IPS-18c (cell line): ENCODE data around the gene SPDYE6.
"Not testable (repeated sequence)": the region's sequence is repeated elsewhere in the genome, so short reads cannot be mapped to it uniquely, and the experiment has no call there.

Experiments
- H3K4me3 ChIP-seq: 2 replicates; pipeline ENCODE4 v1.7.0; 2013; ENCODE audit warnings: low read depth, mild to moderate bottlenecking, low read length, moderate library complexity; ENCODE audit not compliant: insufficient read depth
- H3K9me3 ChIP-seq: one replicate; pipeline ENCODE4 v1.6.1; 2013; ENCODE audit warnings: mild to moderate bottlenecking, low read length, moderate library complexity; ENCODE audit not compliant: control insufficient read depth, insufficient read depth

SPDYE6 gene

DNA sequence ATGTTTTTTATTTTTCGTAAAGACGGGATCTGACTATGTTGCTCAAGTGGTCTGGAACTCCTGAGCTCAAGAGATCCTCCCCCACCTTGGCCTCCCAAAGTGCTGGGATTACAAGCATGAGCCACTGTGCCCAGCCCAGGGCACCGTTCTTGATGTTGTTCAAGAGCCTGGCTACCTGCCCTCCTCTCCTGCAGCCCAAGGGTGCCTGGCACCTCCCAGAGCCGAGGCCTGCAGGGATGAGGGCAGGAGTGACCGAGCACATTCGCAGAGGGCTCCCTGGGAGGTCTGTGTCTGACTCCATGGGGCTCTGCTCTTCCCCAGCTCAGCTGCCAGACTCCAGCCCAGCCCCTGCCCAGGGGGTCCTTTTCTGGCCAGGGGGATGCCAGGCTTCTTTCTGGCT lies 54.2 kb downstream of the SPDYE6 start:
- Histone ChIP-seq H3K4me3 (no peak overlapping the region), H3K9me3 (no peaks in the 10 kb centered on the region)

DNA sequence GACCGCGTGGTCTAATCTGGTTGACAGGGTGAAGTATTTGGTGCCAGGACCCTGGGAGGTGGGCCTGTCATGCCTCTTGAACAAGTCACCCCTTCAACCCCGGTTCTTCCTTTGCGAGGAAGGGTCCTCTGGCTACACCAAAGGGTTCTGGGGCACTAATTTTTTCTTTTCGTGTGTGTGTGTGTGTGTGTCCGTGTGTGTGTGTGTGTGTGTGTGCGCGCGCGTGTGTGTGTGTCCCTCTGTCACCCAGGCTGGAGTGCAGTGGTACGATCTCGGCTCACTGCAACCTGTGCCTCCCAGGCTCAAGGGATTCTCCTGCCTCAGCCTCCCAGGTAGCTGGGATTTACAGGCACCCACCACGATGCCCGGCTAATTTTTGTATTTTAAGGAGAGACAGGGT lies 54.9 kb downstream of the SPDYE6 start:
- H3K9me3 ChIP-seq, H3K4me3 ChIP-seq: not testable (repeated sequence)

DNA sequence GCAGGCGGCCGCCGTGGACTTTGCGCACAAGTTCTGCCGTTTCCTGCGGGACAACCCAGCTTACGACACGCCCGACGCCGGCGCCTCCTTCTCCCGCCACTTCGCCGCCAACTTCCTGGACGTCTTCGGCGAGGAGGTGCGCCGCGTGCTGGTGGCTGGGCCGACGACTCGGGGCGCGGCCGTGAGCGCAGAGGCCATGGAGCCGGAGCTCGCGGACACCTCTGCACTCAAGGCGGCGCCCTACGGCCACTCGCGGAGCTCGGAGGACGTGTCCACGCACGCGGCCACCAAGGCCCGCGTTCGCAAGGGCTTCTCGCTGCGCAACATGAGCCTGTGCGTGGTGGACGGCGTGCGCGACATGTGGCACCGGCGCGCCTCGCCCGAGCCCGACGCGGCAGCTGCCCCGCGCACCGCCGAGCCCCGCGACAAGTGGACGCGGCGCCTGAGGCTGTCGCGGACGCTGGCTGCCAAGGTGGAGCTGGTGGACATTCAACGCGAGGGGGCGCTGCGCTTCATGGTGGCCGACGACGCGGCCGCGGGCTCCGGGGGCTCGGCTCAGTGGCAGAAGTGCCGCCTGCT lies 55.5 kb downstream of the SPDYE6 start:
- Histone ChIP-seq H3K9me3 (no peaks in the 10 kb centered on the region), H3K4me3 (no peak overlapping the region)

DNA sequence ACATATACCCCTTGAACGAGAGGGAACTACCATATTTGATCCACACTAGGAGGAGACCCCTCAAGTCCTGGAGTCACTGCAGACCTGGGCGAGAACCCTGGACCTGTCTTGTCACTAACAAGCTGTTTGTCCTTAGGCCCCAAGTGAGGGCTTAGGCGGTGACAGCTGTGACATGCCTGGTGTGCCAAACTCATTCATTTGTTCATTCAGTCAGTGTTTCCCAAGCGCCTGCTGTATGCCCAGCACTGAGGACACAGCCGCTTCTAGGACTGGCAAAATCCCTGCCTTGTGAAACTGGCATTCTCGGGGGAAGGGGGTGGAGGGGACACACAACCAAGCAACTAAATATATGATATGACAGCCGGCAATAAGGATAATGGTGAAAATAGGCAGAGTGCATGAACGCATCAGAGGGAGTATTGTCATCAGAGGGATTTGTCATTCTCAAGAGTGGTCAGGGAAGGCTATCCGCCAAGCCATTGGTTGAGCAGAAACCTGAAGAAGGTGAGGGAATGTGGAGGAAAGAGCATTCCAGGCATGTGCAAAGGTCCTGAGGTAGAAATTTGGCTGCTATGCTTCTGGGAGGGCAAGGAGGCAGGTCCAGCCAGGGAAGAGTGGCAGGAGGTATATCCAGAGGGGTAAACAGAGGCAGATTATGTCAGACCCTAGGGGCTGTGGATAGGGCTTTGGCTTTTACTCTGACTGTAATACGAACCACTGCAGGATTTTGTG lies 58.6 kb downstream of the SPDYE6 start:
- H3K4me3 ChIP-seq = no peak overlapping the region
- H3K9me3 ChIP-seq = no peaks in the 10 kb centered on the region

DNA sequence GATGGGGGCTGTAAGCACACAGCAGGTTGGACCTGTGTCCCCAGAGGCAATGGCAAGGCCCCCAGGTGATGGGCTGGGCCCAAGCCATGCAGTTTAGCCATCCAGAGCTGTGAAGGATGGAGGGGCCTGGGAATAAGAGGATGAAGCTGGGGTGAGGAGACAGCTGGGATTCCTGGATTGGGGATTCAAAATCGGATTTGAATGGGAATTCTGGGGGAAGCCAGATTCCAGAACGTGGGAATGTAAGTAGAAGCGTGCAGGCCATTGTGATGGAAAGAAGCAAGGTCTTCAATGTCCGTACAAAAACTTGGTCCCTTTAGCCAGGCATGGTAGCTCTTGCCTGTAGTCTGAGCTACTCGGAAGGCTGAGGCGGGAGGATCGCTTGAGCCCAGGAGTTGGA lies 59.7 kb downstream of the SPDYE6 start:
- Histone ChIP-seq H3K9me3 (no peaks in the 10 kb centered on the region), H3K4me3 (no peak overlapping the region)

DNA sequence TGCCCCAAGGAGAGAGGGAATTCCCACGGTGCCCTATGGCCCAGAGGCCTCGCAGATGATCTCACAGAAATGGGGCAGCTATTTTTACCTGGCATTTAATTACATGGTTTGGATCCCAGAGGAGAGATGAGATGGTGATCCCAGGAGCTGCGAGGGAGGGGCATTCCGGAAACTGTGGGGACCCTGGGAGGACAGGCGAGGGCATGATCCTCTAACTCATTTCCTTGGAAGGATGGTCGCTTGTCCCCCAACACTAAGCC lies 60.1 kb downstream of the SPDYE6 start:
- no peak overlapping the region for H3K4me3 ChIP-seq
- H3K9me3 ChIP-seq = no peaks in the 10 kb centered on the region
